MCF 10A (cell line): ENCODE measurements around the gene C5orf58. TPM values are rescaled to one million over a fixed set of nuclear protein-coding genes. Genes with fewer than 3 reads are reported as not detected.

Source experiments
- BruUV-seq: library from RNA; stranded (reverse); fragments of 400-500 nt; replicated peaks from 2 replicates; lab custom pipeline; 2021; lab: Mats Ljungman, UMichigan
- CTCF ChIA-PET: fragments of 300-600 bp; sonication (Branson Sonifier 250); formaldehyde crosslinking; extraction: SDS; loops from one replicate; lab custom pipeline; 2021; ENCODE audit warnings: antibody characterized with exemption, inconsistent platforms; lab: Yijun Ruan, JAX
- POLR2A ChIA-PET: fragments of 300-600, 350-650 bp; sonication (Branson Sonifier 250); formaldehyde crosslinking; extraction: SDS; loops from one replicate; lab custom pipeline; 2020; ENCODE audit warnings: antibody characterized with exemption, inconsistent platforms; lab: Yijun Ruan, JAX
- DNase-seq: peaks from one replicate; pipeline ENCODE4 v3.0.0-alpha.2; 2018; ENCODE audit not compliant: unreplicated experiment
- H3K27ac Mint-ChIP-seq: one replicate; pipeline ENCODE4 v1.8.0; 2022; ENCODE audit warnings: mild to moderate bottlenecking, low read depth, mixed read lengths; ENCODE audit not compliant: unreplicated experiment
- H3K27me3 Mint-ChIP-seq: one replicate; pipeline ENCODE4 v1.8.0; 2022; ENCODE audit warnings: mixed read lengths; ENCODE audit not compliant: insufficient read depth, unreplicated experiment
- H3K36me3 Mint-ChIP-seq: one replicate; pipeline ENCODE4 v1.8.0; 2022; ENCODE audit warnings: mild to moderate bottlenecking, moderate library complexity, mixed read lengths; ENCODE audit not compliant: insufficient read depth, unreplicated experiment
- H3K4me1 Mint-ChIP-seq: one replicate; pipeline ENCODE4 v1.8.0; 2022; ENCODE audit warnings: mixed read lengths; ENCODE audit not compliant: insufficient read depth, unreplicated experiment
- H3K4me3 Mint-ChIP-seq: one replicate; pipeline ENCODE4 v1.8.0; 2022; ENCODE audit warnings: mild to moderate bottlenecking, moderate library complexity, mixed read lengths; ENCODE audit not compliant: unreplicated experiment
- H3K9me3 Mint-ChIP-seq: one replicate; pipeline ENCODE4 v1.8.0; 2022; ENCODE audit warnings: mixed read lengths; ENCODE audit not compliant: unreplicated experiment
- CTCF ChIP-seq: fragments of 200-600 bp; IDR thresholded peaks from one replicate; pipeline ENCODE4 v1.8.0; 2022; ENCODE audit warnings: antibody characterized with exemption, mild to moderate bottlenecking; ENCODE audit not compliant: unreplicated experiment
- intact Hi-C: fragments of 100-400 bp; cut with micrococcal nuclease; formaldehyde crosslinking; loops from 2 replicates; pipeline ENCODE4 v1.14.1; 2022
- total RNA-seq: library from RNA; stranded (reverse); gene quantifications from 2 replicates; pipeline ENCODE4 v1.2.3, GENCODE V29; 2022

Gene C5orf58
- total RNA-seq, 1 experiment from 2014 or later, result not detected

- no peaks in the 10 kb centered on the region for H3K27me3 Mint-ChIP-seq
- H3K36me3 Mint-ChIP-seq, result no peaks in the 10 kb centered on the region
- no peaks in the 10 kb centered on the region for H3K4me1 Mint-ChIP-seq
- DNase-seq, result peak; percentile 89
- H3K9me3 Mint-ChIP-seq, result no peaks in the 10 kb centered on the region
- no peak overlapping the region for H3K4me3 Mint-ChIP-seq
- intact Hi-C loops, result no loop called here
- CTCF ChIA-PET, result interaction anchor here (0.9 to 1.6 kb wide), 3 partner anchors 13 to 384 kb away, joined by 3 to 10 read pairs (median 3); no protein-coding TSS in a partner anchor
- no TSS peak for BruUV-seq
- POLR2A ChIA-PET, result interaction anchor here (1.5 kb wide), 1 partner anchor 19 kb away, joined by 3 read pairs; no protein-coding TSS in a partner anchor
- H3K27ac Mint-ChIP-seq, result no peak overlapping the region
- TF ChIP-seq CTCF, result no peak
Observed at GRCh38 chr5:170254056-170254455, 21.3 kb downstream of the C5orf58 start.

- DNase-seq, result no peak
- H3K4me1 Mint-ChIP-seq, result no peaks in the 10 kb centered on the region
- no peak overlapping the region for H3K4me3 Mint-ChIP-seq
- BruUV-seq, result no TSS peak
- intact Hi-C loops, result no loop called here
- TF ChIP-seq CTCF, result no peak
- peaks cover 6% of the 10 kb centered on the region for H3K36me3 Mint-ChIP-seq
- ChIA-PET POLR2A (interaction anchor here (0.7 kb wide), 1 partner anchor 18 kb away, joined by 3 read pairs; no protein-coding TSS in a partner anchor), CTCF (interaction anchor here (0.8 to 2.0 kb wide), 4 partner anchors 10 to 165 kb away, joined by 3 to 13 read pairs (median 6); no protein-coding TSS in a partner anchor)
- H3K27me3 Mint-ChIP-seq, result no peaks in the 10 kb centered on the region
- H3K9me3 Mint-ChIP-seq, result no peaks in the 10 kb centered on the region
- no peak overlapping the region for H3K27ac Mint-ChIP-seq
Observed at GRCh38 chr5:170256571-170256970, 23.8 kb downstream of the C5orf58 start.

GRCh38 chr5:170257370-170257769, 24.6 kb downstream of the C5orf58 start:
- H3K9me3 Mint-ChIP-seq, result no peaks in the 10 kb centered on the region
- no peaks in the 10 kb centered on the region for H3K4me1 Mint-ChIP-seq
- no peak for DNase-seq
- TF ChIP-seq CTCF, result no peak
- no peak overlapping the region for H3K4me3 Mint-ChIP-seq
- H3K36me3 Mint-ChIP-seq, result peaks cover 6% of the 10 kb centered on the region
- H3K27ac Mint-ChIP-seq, result no peak overlapping the region
- POLR2A ChIA-PET, result no interaction called here
- intact Hi-C loops, result no loop called here
- CTCF ChIA-PET, result interaction anchor here (0.6 to 2.0 kb wide), 5 partner anchors 10 to 367 kb away, joined by 4 to 17 read pairs (median 6); no protein-coding TSS in a partner anchor
- no TSS peak for BruUV-seq
- peaks cover 2% of the 10 kb centered on the region for H3K27me3 Mint-ChIP-seq

GRCh38 chr5:170261528-170262043, 28.8 kb downstream of the C5orf58 start:
- intact Hi-C loops, result no loop called here
- H3K4me1 Mint-ChIP-seq, result no peaks in the 10 kb centered on the region
- peaks cover 6% of the 10 kb centered on the region for H3K36me3 Mint-ChIP-seq
- no peak overlapping the region for H3K27ac Mint-ChIP-seq
- POLR2A ChIA-PET, result interaction anchor here (1.0 kb wide), 1 partner anchor 10 kb away, joined by 4 read pairs; no protein-coding TSS in a partner anchor
- H3K4me3 Mint-ChIP-seq, result no peak overlapping the region
- H3K9me3 Mint-ChIP-seq, result no peaks in the 10 kb centered on the region
- no peak for DNase-seq
- BruUV-seq, result no TSS peak
- CTCF ChIA-PET, result interaction anchor here (0.6 to 2.6 kb wide), 13 partner anchors 8 to 1349 kb away, joined by 3 to 15 read pairs (median 4); no protein-coding TSS in a partner anchor
- no peak for TF ChIP-seq CTCF
- H3K27me3 Mint-ChIP-seq, result peaks cover 37% of the 10 kb centered on the region
